ENCODE results near the gene ARL15. TPM values are rescaled to one million over a fixed set of nuclear protein-coding genes. Genes with fewer than 3 reads are reported as not detected.

ARL15 gene
- total and polyA plus RNA-seq, 7 experiments from 2014 or later: 9.6 to 17.1 (median 13.6) TPM

DNA sequence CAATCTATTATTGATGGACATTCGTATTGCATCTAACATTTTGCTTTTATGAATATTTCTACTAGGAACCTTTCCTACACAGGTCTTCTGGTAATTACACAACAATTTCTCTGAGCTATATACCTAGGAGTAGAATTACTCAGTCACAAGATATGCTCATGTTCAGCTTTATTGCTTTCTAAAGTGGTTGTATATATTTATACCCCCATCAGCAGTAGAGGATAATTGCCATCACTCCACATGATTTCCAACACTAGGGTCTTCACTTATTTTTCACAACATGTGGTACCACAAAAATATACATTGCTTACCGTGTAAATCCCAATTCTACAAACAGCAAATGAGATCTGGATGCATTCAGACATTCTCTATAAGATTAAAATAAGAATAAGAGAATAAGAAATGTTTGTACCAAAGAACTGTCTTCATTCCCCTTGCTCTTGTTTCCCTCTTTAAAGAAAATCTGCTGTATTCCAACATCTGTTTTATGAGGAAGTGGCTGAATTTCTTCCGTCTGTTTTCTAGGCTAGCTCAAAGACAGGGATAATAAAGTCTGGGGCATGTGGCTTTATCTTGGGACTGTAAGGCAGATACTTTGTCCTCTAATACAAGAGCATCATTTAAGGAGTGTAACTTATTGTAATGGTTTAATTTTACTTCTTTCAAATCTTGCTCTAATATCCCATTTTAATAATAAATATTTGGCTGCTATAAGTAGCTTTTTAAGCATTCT is 28.2 kb downstream of the ARL15 start:
- peaks cover 0 to 50% (median 39%) of the 10 kb centered on the region in 5 donors for H3K36me3 Mint-ChIP-seq
- POLR2A ChIA-PET: no interaction called here

DNA sequence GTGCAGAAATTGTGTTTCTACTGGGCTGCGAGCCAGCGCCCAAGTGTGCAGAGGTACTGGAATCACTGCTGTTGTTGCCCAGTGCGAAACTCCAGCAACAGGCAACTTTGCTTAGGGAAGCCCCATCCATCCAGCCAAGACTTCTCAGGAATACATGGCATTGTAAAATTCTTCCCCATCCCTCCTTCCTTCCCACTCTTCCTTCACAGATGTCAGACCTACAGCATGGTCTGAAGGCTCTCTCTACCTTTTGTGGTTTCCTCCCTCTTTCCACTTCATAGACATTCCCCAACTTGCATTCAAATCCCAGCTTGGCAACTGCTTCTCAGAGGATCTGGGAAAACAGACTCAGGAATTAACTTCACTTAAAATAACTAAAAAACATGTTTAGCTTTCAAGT is 30.4 kb downstream of the ARL15 start:
- Mint-ChIP-seq H3K27me3 (no peaks in the 10 kb centered on the region), H3K36me3 (peaks cover 0 to 45% (median 31%) of the 10 kb centered on the region in 5 donors), H3K27ac (no peak overlapping the region), H3K4me3 (no peak overlapping the region), H3K9me3 (peaks cover 0 to 8% (median 2%) of the 10 kb centered on the region in 11 donors), H3K4me1 (peaks cover 0 to 13% (median 4%) of the 10 kb centered on the region in 7 donors)
- no peak for ATAC-seq
- intact Hi-C loops (cut with micrococcal nuclease): no loop called here
- ChIA-PET CTCF (no interaction called here), POLR2A (no interaction called here)
- H3K4me1 ChIP-seq (ENCODE audit: control insufficient read depth in 2 of 2, insufficient read depth in 2 of 2, low read length in 2 of 2): no peaks in the 10 kb centered on the region
- H3K9me3 ChIP-seq (ENCODE audit: control insufficient read depth in 2 of 3, low read length in 3 of 3): no peaks in the 10 kb centered on the region
- no peak overlapping the region for H3K27ac ChIP-seq (ENCODE audit: low read depth, low read length)
- H3K36me3 ChIP-seq (ENCODE audit: control insufficient read depth in 2 of 3, insufficient read depth in 3 of 3, low read length in 3 of 3): no peaks in the 10 kb centered on the region
- H3K4me3 ChIP-seq (ENCODE audit: low read length): no peak overlapping the region
- DNase-seq: no peak
- no peaks in the 10 kb centered on the region for H3K27me3 ChIP-seq (ENCODE audit: control insufficient read depth in 2 of 2, insufficient read depth in 2 of 2, low read length in 2 of 2)

More for the DNA sequence above, 28.2 kb downstream of the ARL15 start:
- no peak overlapping the region for H3K27ac Mint-ChIP-seq
- CTCF ChIA-PET: interaction anchor here (0.6 to 0.9 kb wide), 3 partner anchors 52 to 145 kb away, joined by 3 to 4 read pairs (median 3); no protein-coding TSS in a partner anchor
- Histone ChIP-seq H3K27ac (ENCODE audit: low read depth, low read length) (no peak overlapping the region), H3K36me3 (ENCODE audit: control insufficient read depth in 2 of 3, insufficient read depth in 3 of 3, low read length in 3 of 3) (no peaks in the 10 kb centered on the region), H3K9me3 (ENCODE audit: control insufficient read depth in 2 of 3, low read length in 3 of 3) (no peaks in the 10 kb centered on the region), H3K4me3 (ENCODE audit: low read length) (no peak overlapping the region), H3K27me3 (ENCODE audit: control insufficient read depth in 2 of 2, insufficient read depth in 2 of 2, low read length in 2 of 2) (no peaks in the 10 kb centered on the region), H3K4me1 (ENCODE audit: control insufficient read depth in 2 of 2, insufficient read depth in 2 of 2, low read length in 2 of 2) (no peaks in the 10 kb centered on the region)
- peaks cover 0 to 19% (median 2%) of the 10 kb centered on the region in 11 donors for H3K9me3 Mint-ChIP-seq
- H3K4me3 Mint-ChIP-seq: no peak overlapping the region
- ATAC-seq (no peak), DNase-seq (no peak)
- intact Hi-C loops (cut with micrococcal nuclease): no loop called here
- H3K27me3 Mint-ChIP-seq: no peaks in the 10 kb centered on the region
- peaks cover 0 to 10% (median 4%) of the 10 kb centered on the region in 7 donors for H3K4me1 Mint-ChIP-seq

DNA sequence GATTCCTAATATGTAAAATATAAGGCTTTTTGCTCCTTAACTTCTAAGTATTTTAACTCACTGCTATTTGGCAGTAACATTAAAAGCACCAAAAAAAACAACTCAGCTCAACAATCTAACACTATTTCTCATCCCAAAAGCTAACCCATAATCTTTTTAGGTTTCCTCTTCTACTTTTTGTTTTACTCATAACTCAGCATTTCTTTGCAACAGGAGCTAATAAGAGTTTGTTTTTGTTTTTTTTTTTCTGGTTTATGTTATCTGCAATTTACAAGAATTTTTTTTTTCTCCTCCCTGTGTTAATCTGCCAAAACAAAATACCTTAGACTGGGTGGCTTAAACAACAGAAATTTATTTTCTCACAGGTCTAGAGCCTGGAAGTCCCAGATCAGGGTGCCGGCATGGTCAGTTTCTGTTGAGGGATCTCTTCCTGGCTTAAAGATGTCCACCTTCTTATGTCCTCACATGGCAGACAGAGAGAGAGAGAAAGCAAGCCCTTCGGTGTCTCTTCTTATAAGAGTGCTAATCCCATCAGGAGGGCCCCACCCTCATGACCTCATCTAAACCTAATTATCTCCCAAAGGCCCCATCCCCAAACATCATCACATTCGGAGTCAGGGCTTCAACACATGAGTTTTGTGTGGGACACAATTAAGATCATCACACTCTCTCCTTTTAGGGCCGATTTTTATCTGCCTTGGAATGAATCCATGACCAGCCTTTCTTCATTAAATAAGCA is 31.2 kb downstream of the ARL15 start:
- ChIA-PET CTCF (no interaction called here), POLR2A (no interaction called here)

DNA sequence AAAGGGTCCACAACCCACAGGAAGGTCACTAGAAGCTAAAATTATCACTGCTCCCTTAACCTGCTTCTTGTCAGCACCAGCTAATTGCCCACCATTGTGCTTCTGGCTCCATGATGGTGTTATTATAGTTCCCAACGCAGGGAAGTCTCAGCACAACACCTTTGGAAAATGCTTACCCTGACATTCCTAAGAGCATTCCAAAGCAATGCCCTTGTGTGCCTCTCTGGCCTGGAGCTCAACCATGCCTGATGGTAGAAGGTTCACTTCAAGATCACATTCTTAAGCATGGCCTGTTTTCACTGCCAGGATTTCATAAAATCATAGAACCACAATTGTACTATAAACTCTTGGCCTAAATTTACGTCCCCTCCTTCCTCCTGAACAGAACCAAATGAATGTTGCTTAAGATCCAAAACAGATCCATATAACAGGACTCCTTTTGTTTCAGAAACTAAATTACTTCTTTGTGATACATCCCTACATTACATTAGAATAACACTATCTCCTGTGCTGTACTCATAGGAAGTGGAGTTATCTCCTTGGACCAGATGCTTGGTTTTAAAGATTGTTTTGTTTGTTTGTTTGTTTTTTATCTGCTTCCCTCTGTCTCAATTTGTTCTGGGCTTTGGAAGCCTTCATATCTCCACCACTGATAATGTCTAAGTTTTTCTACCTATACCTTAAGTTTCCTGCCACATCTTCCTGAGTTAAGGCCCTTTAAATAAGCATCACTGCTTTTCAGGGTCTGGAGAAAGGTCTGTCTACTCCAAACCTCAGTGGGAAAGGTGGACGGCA is 32.1 kb downstream of the ARL15 start:
- Mint-ChIP-seq H3K9me3 (peaks cover 0 to 8% (median 2%) of the 10 kb centered on the region in 11 donors), H3K4me3 (no peak overlapping the region), H3K27ac (no peak overlapping the region), H3K36me3 (peaks cover 0 to 45% (median 31%) of the 10 kb centered on the region in 5 donors), H3K4me1 (peaks cover 0 to 23% (median 13%) of the 10 kb centered on the region in 7 donors), H3K27me3 (no peaks in the 10 kb centered on the region)
- intact Hi-C loops (cut with micrococcal nuclease): no loop called here
- no peak overlapping the region for H3K4me3 ChIP-seq (ENCODE audit: low read length)
- ChIA-PET POLR2A (no interaction called here), CTCF (interaction anchor here (0.8 kb wide), 1 partner anchor 21 kb away, joined by 3 read pairs; no protein-coding TSS in a partner anchor)
- DNase-seq (no peak), ATAC-seq (no peak)
- H3K4me1 ChIP-seq (ENCODE audit: control insufficient read depth in 2 of 2, insufficient read depth in 2 of 2, low read length in 2 of 2): peaks cover 0 to 4% of the 10 kb centered on the region in 2 donors
- no peak overlapping the region for H3K27ac ChIP-seq (ENCODE audit: low read depth, low read length)
- H3K36me3 ChIP-seq (ENCODE audit: control insufficient read depth in 2 of 3, insufficient read depth in 3 of 3, low read length in 3 of 3): no peaks in the 10 kb centered on the region
- no peaks in the 10 kb centered on the region for H3K9me3 ChIP-seq (ENCODE audit: control insufficient read depth in 2 of 3, low read length in 3 of 3)
- H3K27me3 ChIP-seq (ENCODE audit: control insufficient read depth in 2 of 2, insufficient read depth in 2 of 2, low read length in 2 of 2): no peaks in the 10 kb centered on the region

More for the DNA sequence above, 31.2 kb downstream of the ARL15 start:
- no peak overlapping the region for H3K27ac ChIP-seq (ENCODE audit: low read depth, low read length)
- no peak overlapping the region for H3K4me3 ChIP-seq (ENCODE audit: low read length)
- Mint-ChIP-seq H3K27ac (no peak overlapping the region), H3K36me3 (peaks cover 0 to 45% (median 31%) of the 10 kb centered on the region in 5 donors), H3K9me3 (peaks cover 0 to 8% (median 2%) of the 10 kb centered on the region in 11 donors), H3K4me3 (no peak overlapping the region), H3K4me1 (peaks cover 0 to 14% (median 7%) of the 10 kb centered on the region in 7 donors), H3K27me3 (no peaks in the 10 kb centered on the region)
- no peaks in the 10 kb centered on the region for H3K9me3 ChIP-seq (ENCODE audit: control insufficient read depth in 2 of 3, low read length in 3 of 3)
- H3K36me3 ChIP-seq (ENCODE audit: control insufficient read depth in 2 of 3, insufficient read depth in 3 of 3, low read length in 3 of 3): no peaks in the 10 kb centered on the region
- no peaks in the 10 kb centered on the region for H3K27me3 ChIP-seq (ENCODE audit: control insufficient read depth in 2 of 2, insufficient read depth in 2 of 2, low read length in 2 of 2)
- ATAC-seq (no peak), DNase-seq (no peak)
- no peaks in the 10 kb centered on the region for H3K4me1 ChIP-seq (ENCODE audit: control insufficient read depth in 2 of 2, insufficient read depth in 2 of 2, low read length in 2 of 2)
- intact Hi-C loops (cut with micrococcal nuclease): no loop called here

DNA sequence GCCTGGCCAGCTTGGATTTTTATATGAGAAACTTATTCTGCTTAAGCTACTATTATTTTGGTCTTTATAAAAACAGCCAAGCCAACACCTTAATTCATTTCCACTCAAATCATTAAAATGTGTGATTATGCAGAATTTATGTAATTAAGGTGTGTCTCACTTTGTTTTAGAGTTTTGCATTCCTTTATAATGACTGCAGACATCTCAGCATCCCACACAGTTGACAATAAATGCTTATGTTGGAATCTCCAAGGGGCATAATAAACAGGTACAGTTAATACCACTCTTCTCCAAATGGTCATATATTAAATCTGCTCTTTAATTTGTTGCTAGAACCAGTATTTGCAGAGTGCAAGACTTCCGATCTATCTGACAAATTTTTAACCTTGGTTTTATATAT is 34.3 kb downstream of the ARL15 start:
- ChIA-PET POLR2A (no interaction called here), CTCF (interaction anchor here (0.6 kb wide), 1 partner anchor 25 kb away, joined by 3 read pairs; no protein-coding TSS in a partner anchor)
- Mint-ChIP-seq H3K4me3 (no peak overlapping the region), H3K36me3 (peaks cover 0 to 44% (median 27%) of the 10 kb centered on the region in 5 donors), H3K27me3 (no peaks in the 10 kb centered on the region), H3K4me1 (peaks cover 0 to 34% (median 18%) of the 10 kb centered on the region in 7 donors), H3K27ac (no peak overlapping the region), H3K9me3 (peaks cover 0 to 5% (median 0%) of the 10 kb centered on the region in 11 donors)
- Histone ChIP-seq H3K27me3 (ENCODE audit: control insufficient read depth in 2 of 2, insufficient read depth in 2 of 2, low read length in 2 of 2) (no peaks in the 10 kb centered on the region), H3K4me3 (ENCODE audit: low read length) (no peak overlapping the region), H3K27ac (ENCODE audit: low read depth, low read length) (no peak overlapping the region), H3K9me3 (ENCODE audit: control insufficient read depth in 2 of 3, low read length in 3 of 3) (no peaks in the 10 kb centered on the region), H3K4me1 (ENCODE audit: control insufficient read depth in 2 of 2, insufficient read depth in 2 of 2, low read length in 2 of 2) (peaks cover 0 to 4% of the 10 kb centered on the region in 2 donors), H3K36me3 (ENCODE audit: control insufficient read depth in 2 of 3, insufficient read depth in 3 of 3, low read length in 3 of 3) (no peaks in the 10 kb centered on the region)
- intact Hi-C loops (cut with micrococcal nuclease): no loop called here
- no peak for DNase-seq
- no peak for ATAC-seq

DNA sequence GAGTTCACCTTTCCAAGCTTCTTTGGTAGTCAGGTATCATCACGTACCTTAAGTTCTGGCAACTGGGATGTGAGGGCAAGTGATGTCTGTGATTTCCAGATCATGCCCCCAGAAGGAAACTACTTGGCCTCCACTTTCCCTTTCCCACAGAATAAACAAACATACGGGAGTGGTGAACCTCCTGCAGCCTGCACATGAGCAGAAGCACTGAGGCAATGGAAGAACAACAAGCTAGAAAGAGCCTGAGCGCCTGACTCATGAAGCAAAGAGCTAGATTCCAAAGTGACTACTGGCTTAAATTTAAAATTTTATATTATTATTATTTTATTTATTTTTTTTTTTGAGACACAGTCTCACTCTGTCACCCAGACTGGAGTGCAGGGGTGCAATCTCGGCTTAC is 35.0 kb downstream of the ARL15 start:
- Histone ChIP-seq H3K27ac (ENCODE audit: low read depth, low read length) (no peak overlapping the region), H3K4me3 (ENCODE audit: low read length) (no peak overlapping the region), H3K9me3 (ENCODE audit: control insufficient read depth in 2 of 3, low read length in 3 of 3) (no peaks in the 10 kb centered on the region), H3K27me3 (ENCODE audit: control insufficient read depth in 2 of 2, insufficient read depth in 2 of 2, low read length in 2 of 2) (no peaks in the 10 kb centered on the region), H3K4me1 (ENCODE audit: control insufficient read depth in 2 of 2, insufficient read depth in 2 of 2, low read length in 2 of 2) (peaks cover 0 to 4% of the 10 kb centered on the region in 2 donors), H3K36me3 (ENCODE audit: control insufficient read depth in 2 of 3, insufficient read depth in 3 of 3, low read length in 3 of 3) (no peaks in the 10 kb centered on the region)
- intact Hi-C loops (cut with micrococcal nuclease): no loop called here
- DNase-seq: no peak
- Mint-ChIP-seq H3K4me1 (peaks cover 0 to 34% (median 18%) of the 10 kb centered on the region in 7 donors), H3K36me3 (peaks cover 0 to 44% (median 22%) of the 10 kb centered on the region in 5 donors), H3K4me3 (no peak overlapping the region), H3K9me3 (peaks cover 0 to 8% (median 0%) of the 10 kb centered on the region in 11 donors), H3K27me3 (no peaks in the 10 kb centered on the region), H3K27ac (no peak overlapping the region)
- no peak for ATAC-seq
- CTCF ChIA-PET: interaction anchor here (0.6 to 1.1 kb wide), 2 partner anchors 26 to 35 kb away, joined by 3 to 5 read pairs; partner anchors contain the start of gene ARL15
- POLR2A ChIA-PET: no interaction called here

Data from naive thymus-derived CD4-positive, alpha-beta T cell (primary cell).